DOHH2 (cell line): ENCODE results near the gene ZNF627.

Source experiments
- H3F3A ChIP-seq: fragments of 200-600 bp; sonication (generic), shearing (Covaris generic); 2 replicates; pipeline ENCODE4 v1.6.0; 2016; ENCODE audit warnings: antibody characterized with exemption, mild to moderate bottlenecking; ENCODE audit not compliant: control insufficient read depth, insufficient read depth
- H3K27ac ChIP-seq: fragments of 200-600 bp; sonication (generic); 2 replicates; pipeline ENCODE4 v1.5.1; 2014; ENCODE audit warnings: low read depth, mild to moderate bottlenecking, low read length, moderate library complexity
- H3K27me3 ChIP-seq: fragments of 200-600 bp; sonication (generic); 2 replicates; pipeline ENCODE4 v1.6.1; 2014; ENCODE audit warnings: mild to moderate bottlenecking, low read length, mixed read lengths; ENCODE audit not compliant: control insufficient read depth
- H3K36me3 ChIP-seq: fragments of 200-600 bp; sonication (generic); 2 replicates; pipeline ENCODE4 v1.6.1; 2014; ENCODE audit warnings: mild to moderate bottlenecking, low read length, moderate library complexity, mixed read lengths; ENCODE audit not compliant: control insufficient read depth
- H3K4me1 ChIP-seq: fragments of 200-600 bp; sonication (generic); 2 replicates; pipeline ENCODE4 v1.6.1; 2014; ENCODE audit warnings: mild to moderate bottlenecking, low read length, mixed read lengths; ENCODE audit not compliant: control insufficient read depth
- H3K4me2 ChIP-seq: fragments of 200-600 bp; sonication (generic); 2 replicates; pipeline ENCODE4 v1.6.0; 2014; ENCODE audit warnings: mild to moderate bottlenecking, low read length, moderate library complexity
- H3K4me3 ChIP-seq: fragments of 200-600 bp; sonication (generic); 2 replicates; pipeline ENCODE4 v1.5.1; 2014; ENCODE audit warnings: mild to moderate bottlenecking, low read length, mixed read lengths
- H3K79me2 ChIP-seq: fragments of 200-600 bp; sonication (generic); 2 replicates; pipeline ENCODE4 v1.6.1; 2014; ENCODE audit warnings: mild to moderate bottlenecking, low read length, mixed read lengths; ENCODE audit not compliant: control insufficient read depth
- H3K9me2 ChIP-seq: fragments of 200-600 bp; sonication (generic); replicated peaks from 2 replicates; pipeline ENCODE4 v1.6.1; 2014; ENCODE audit warnings: mild to moderate bottlenecking, low read length, mixed read lengths; ENCODE audit not compliant: control insufficient read depth
- H3K9me3 ChIP-seq: fragments of 200-600 bp; sonication (generic); 2 replicates; pipeline ENCODE4 v1.6.1; 2014; ENCODE audit warnings: antibody characterized with exemption, low read length, mixed read lengths; ENCODE audit not compliant: control insufficient read depth, insufficient read depth
- H4K20me1 ChIP-seq: fragments of 200-600 bp; sonication (generic); 2 replicates; pipeline ENCODE4 v1.6.0; 2014; ENCODE audit warnings: low read depth, mild to moderate bottlenecking, antibody characterized with exemption, low read length, moderate library complexity; ENCODE audit not compliant: control insufficient read depth, insufficient read depth
- CTCF ChIP-seq: fragments of 200-600 bp; sonication (generic); IDR thresholded peaks from one replicate; pipeline ENCODE4 v1.5.1; 2014; ENCODE audit warnings: antibody characterized with exemption, mild to moderate bottlenecking, low read depth, low read length; ENCODE audit not compliant: poor library complexity, severe bottlenecking
- EZH2phosphoT487 ChIP-seq: fragments of 200-600 bp; sonication (generic); IDR thresholded peaks from 2 replicates; pipeline ENCODE4 v1.6.1; 2017; ENCODE audit warnings: borderline replicate concordance, mild to moderate bottlenecking, antibody characterized with exemption, low read length, moderate library complexity, mixed read lengths

The ZNF627 gene

GRCh38 chr19:11574689-11575088 lies 22.6 kb upstream of the ZNF627 start:
- peaks cover 33% of the 10 kb centered on the region for H3K4me1 ChIP-seq
- H3F3A ChIP-seq, result no peaks in the 10 kb centered on the region
- H3K9me2 ChIP-seq, result no peaks in the 10 kb centered on the region
- H3K4me2 ChIP-seq, result peak overlapping the region; percentile 22; the same call in 1 of the 2 replicates
- no peak for TF ChIP-seq EZH2phosphoT487
- TF ChIP-seq CTCF, result no peak
- H4K20me1 ChIP-seq, result no peaks in the 10 kb centered on the region
- H3K4me3 ChIP-seq, result no peak overlapping the region
- no peaks in the 10 kb centered on the region for H3K36me3 ChIP-seq
- no peak overlapping the region for H3K27ac ChIP-seq
- H3K9me3 ChIP-seq, result no peaks in the 10 kb centered on the region
- no peaks in the 10 kb centered on the region for H3K27me3 ChIP-seq
- H3K79me2 ChIP-seq, result no peaks in the 10 kb centered on the region

GRCh38 chr19:11576227-11576626 lies 21.1 kb upstream of the ZNF627 start:
- TF ChIP-seq EZH2phosphoT487, result no peak
- no peaks in the 10 kb centered on the region for H3K36me3 ChIP-seq
- no peaks in the 10 kb centered on the region for H3K27me3 ChIP-seq
- H4K20me1 ChIP-seq, result no peaks in the 10 kb centered on the region
- H3F3A ChIP-seq, result peaks cover 10% of the 10 kb centered on the region
- no peak overlapping the region for H3K4me3 ChIP-seq
- H3K9me3 ChIP-seq, result no peaks in the 10 kb centered on the region
- no peaks in the 10 kb centered on the region for H3K79me2 ChIP-seq
- no peak overlapping the region for H3K27ac ChIP-seq
- no peak overlapping the region for H3K4me2 ChIP-seq
- H3K4me1 ChIP-seq, result peaks cover 39% of the 10 kb centered on the region
- H3K9me2 ChIP-seq, result no peaks in the 10 kb centered on the region

GRCh38 chr19:11577451-11578257 lies 19.6 kb upstream of the ZNF627 start, which contains the start of gene ACP5:
Gene ACP5, minus strand, starts transcription at chr19:11577645. Its CDS starts 328 bp downstream, at chr19:11577317.
- Histone ChIP-seq H3K4me2 (no peak within 1 kb of the TSS), H3K36me3 (no peaks in the 10 kb centered on the region), H3K4me1 (peaks cover 54% of the 10 kb centered on the region), H3K9me2 (no peaks in the 10 kb centered on the region), H3K4me3 (no peak within 1 kb of the TSS), H3K27me3 (no peaks in the 10 kb centered on the region), H3K79me2 (no peaks in the 10 kb centered on the region), H3F3A (peaks cover 24% of the 10 kb centered on the region), H3K9me3 (no peaks in the 10 kb centered on the region), H4K20me1 (no peaks in the 10 kb centered on the region), H3K27ac (no peak within 1 kb of the TSS)
- no peak for TF ChIP-seq CTCF
- no peak for TF ChIP-seq EZH2phosphoT487
